GM21786 (cell line): ENCODE measurements around the gene GPT2.

Experiments used
- ATAC-seq: cut with Tn5 transposase; IDR thresholded peaks from one replicate; pipeline ENCODE4 v1.9.1; 2021; ENCODE audit not compliant: unreplicated experiment

GPT2 gene

DNA sequence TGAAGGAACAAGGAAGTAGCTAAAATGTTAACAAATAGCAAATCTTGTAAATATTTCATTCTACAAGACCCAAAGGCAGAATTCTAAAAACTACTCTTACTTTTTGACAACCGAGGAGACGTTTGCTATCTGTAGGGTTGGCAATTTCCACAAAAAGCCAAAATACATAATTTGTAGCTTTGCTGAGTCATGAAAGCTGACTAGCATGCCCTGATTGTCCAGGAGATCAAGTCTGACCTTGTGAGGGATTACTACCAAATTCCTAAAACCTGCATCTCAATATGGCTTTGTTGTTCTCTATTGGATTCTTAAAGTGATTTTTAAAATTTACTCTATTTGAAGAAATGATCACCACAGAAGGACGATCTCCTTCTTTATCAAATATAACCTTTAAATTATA, 78.5 kb downstream of the GPT2 start:
- no peak for ATAC-seq

DNA sequence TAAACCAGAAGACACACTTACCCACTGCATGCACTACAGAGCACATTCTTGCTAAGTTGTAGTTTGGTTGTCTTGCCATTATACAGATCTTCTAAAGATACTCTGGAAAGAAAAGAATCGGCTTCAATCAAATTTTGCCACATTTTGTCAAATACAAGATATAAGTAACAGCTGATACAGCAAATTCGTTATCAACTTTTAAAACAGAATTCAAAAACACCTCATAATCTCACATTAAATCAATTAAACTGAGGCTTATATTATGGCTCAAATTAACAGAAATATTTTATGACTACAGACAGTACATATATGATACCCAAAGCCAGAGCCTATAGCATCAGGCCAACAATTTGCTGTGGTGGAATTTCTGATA, 83.9 kb downstream of the GPT2 start:
- ATAC-seq: no peak

DNA sequence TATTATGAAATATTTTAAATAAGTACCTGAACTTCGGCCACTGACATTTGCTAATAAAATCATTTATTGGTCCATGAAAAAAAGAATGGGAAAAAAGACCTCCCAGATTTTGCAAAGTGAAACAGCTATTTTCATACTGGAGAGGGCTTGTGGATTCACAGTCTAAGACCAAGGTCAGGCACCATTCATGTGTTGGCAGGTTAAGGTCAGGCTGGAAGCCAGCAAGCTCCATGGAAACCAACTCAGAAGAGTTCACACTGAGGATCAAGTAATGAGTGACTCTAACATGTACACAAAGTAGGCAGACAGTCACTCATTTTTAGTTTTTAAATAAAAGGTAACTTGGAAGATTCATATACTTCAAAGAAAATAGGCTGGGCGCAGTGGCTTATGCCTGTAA, 85.9 kb downstream of the GPT2 start:
- no peak for ATAC-seq

- no peak for ATAC-seq
Measured at GRCh38 chr16:46971271-46971670, 87.1 kb downstream of the GPT2 start.

DNA sequence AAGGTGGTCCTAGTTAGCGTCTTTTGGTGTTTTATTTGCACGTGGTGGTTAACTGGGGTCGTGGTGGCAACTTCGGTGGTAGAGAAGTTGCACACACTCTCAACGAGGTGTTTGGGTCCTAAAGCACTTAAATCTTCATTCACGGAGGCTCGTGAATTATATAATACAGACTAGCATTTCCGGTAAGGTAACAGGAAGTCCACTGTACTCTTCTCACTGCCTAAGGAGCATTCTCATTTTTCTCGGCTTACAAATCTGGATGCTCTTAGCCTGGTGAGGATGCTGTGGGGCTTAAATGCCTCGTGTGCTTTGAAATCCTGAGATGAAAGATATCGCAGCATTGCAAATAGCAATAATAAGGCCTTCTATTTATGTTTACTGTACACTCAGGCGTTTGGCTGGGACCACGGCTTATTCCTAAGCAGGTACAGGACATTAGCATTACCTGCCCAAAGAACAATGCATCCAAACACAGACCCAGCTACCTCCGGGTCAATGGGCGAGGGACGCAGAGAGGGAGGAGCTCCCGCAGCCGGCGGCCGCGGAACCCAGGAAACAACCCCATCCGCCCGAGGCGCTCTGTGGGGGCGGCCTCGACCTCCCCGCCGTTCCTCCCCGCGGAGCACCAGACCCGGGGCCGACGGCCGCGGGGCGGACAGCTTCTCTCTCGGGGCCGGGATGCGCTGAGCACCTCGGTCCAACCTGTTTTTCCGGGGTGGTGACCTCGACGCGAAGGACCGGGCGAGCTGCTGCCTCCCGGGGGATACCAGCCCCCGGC, 88.5 kb downstream of the GPT2 start:
- ATAC-seq: peak; percentile 38

- peak; percentile 83 for ATAC-seq
Measured at GRCh38 chr16:46973207-46973995, 89.2 kb downstream of the GPT2 start, which contains the start of gene DNAJA2. TSS of gene DNAJA2 (minus strand) at chr16:46973674. CDS start at chr16:46973572, 102 bp downstream.

GRCh38 chr16:46973996-46974324, 89.8 kb downstream of the GPT2 start:
- ATAC-seq: no peak

DNA sequence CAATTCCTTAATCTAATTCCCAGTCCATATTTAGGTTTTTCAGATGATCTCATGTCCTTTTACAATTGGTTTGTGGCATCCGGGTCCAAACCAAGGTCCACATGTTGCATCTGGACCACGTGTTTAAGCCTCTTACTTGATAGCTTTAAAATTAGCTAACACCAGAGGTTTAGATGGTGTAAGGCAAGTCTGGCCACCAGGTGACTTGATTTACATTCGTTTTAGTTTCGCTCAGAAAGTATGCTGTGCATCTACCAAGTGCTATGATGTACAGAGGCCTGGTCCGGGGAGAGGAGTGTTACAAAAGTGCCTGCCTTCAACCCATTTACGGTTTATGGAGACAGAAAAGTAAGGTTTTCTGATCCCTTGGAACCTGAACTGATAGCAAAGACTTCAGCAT, 90.2 kb downstream of the GPT2 start:
- ATAC-seq: no peak

DNA sequence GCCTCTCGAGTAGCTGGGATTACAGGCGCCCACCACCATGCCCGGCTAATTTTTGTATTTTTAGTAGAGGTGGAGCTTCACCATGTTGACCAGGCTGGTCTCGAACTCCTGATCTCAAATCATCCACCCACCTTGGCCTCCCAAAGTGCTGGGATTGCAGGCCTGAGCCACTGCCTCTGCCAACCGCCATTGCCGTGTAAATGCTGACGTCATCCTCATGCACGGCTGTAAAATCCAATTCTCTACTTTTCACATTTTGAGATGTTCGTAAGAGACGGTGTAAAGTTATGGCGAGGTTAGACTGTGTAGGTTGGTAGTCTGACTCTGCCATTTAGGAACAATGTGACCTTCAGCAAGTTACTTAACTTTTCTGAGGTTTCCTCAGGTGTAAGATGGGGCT, 91.0 kb downstream of the GPT2 start:
- no peak for ATAC-seq

DNA sequence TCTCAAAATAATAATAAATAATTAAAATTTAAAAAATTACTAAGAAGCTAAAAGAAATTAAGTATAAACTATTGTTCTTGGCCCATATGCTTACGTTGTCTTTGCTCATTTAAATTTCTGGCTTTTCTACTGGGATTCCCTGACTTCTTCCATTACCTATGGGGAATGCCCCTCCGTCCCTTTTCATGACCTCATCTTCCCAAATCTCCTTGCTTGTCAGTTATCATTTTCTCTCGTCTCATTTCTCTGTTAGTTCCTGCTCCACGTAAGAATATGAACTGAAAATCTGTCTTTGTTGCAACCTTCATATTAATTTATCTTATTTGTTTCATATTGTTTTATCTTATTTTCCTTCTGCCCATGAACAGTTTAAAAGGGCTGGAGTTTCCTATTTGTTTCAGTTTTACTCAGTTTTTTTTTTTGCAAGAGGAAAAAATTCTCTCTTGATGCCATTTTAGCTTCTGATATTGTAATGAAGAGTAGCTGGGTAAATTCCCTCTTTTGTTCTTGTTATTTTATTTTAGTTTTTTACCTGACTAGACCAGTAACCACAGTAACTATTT, 91.8 kb downstream of the GPT2 start:
- no peak for ATAC-seq

DNA sequence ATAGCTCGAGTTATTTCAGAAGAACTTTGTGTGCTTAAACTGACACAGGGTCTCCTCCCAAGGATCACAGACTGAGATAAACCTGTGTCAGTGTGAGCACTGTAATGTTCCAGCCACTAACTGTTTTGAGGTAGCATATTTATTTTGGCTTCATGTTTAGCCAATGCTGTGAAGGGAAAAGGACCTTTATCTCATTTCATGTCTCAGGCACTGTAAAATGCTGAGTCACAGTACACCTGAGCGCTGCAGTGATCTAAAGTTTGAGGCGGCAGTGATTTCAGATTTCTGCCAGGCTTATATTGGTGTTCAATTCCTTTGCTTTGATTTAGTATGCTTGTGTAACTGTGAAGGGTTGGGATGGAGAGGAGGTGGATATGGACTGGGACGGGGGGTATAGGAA, 92.4 kb downstream of the GPT2 start:
- ATAC-seq: no peak
